Measurements from ENCODE around the gene KIF26B. TPM values are rescaled to one million over a fixed set of nuclear protein-coding genes. Genes with fewer than 3 reads are reported as not detected.

Gene KIF26B
- total and polyA plus RNA-seq, 10 of the 15 experiments (the other 5 are each of a cell fraction or from before 2014, with no cell fraction given): 0.35 to 11.6 (median 2.2) TPM

DNA sequence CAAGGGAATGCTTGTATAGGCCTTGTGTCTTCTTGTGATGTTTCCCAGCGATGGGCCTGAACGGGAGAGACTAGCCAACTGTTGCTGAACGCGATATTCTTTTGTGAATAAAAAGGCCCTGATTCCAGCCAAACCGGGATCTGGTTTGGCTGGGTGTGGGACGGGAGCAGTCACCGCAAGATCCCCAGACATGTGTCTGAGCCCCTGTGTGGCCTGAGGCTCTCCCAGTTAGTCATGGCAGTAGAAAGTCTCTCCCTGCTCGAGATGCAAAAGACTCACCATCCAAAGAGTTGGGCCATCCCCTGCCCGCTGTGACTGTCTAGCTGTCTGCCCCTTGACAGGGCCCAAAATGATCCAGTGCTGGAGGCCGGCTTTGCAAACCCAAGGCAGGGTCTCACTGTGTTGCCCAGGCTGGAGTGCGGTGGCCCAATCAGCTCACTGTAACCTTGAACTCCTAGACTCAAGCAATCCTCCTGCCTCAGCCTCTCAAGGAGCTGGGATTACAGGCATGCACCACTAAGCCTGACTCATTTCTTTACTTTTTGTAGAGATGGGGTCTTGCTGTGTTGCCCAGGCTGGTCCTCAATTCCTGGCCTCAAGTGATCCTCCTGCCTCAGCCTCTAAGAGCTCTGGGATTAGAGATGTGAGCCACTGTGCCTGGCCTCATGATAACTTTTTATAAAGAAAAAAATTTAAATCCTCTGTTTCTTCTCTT lies 56.4 kb downstream of the KIF26B start:
- H3K79me2 ChIP-seq (ENCODE audit: control insufficient read depth, insufficient read depth, low read length): no peaks in the 10 kb centered on the region
- no peaks in the 10 kb centered on the region for H3K36me3 ChIP-seq (ENCODE audit: control insufficient read depth in 2 of 2, insufficient read depth in 2 of 2, low read length in 1 of 2)
- H2AFZ ChIP-seq (ENCODE audit: control insufficient read depth, low read depth, low read length): no peak overlapping the region
- ATAC-seq (no peak), FAIRE-seq (no peak), DNase-seq (ENCODE audit: low read depth, low spot score) (no peak)
- no peak overlapping the region for H3K4me2 ChIP-seq (ENCODE audit: control insufficient read depth, insufficient read depth)
- SMC1A ChIA-PET (ENCODE audit: uncharacterized antibody, unreplicated experiment): no interaction called here
- no TSS peak for BruUV-seq (replicated peaks)
- POLR2A ChIA-PET: no interaction called here
- no peak overlapping the region for H3K9ac ChIP-seq (ENCODE audit: control insufficient read depth, insufficient read depth, low read length)
- CTCF ChIA-PET: no interaction called here
- intact Hi-C loops (cut with micrococcal nuclease; ENCODE audit: unreplicated experiment): no loop called here
- TF ChIP-seq HCFC1 (IDR thresholded peaks at IDR 0.05; ENCODE audit: low read length): no peak
- no peak for TF ChIP-seq RCOR1 (conservative IDR thresholded peaks at IDR 0.05; ENCODE audit: low read depth, low read length)
- TF ChIP-seq, protein P1, sequence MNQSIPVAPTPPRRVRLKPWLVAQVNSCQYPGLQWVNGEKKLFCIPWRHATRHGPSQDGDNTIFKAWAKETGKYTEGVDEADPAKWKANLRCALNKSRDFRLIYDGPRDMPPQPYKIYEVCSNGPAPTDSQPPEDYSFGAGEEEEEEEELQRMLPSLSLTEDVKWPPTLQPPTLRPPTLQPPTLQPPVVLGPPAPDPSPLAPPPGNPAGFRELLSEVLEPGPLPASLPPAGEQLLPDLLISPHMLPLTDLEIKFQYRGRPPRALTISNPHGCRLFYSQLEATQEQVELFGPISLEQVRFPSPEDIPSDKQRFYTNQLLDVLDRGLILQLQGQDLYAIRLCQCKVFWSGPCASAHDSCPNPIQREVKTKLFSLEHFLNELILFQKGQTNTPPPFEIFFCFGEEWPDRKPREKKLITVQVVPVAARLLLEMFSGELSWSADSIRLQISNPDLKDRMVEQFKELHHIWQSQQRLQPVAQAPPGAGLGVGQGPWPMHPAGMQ (IDR thresholded peaks at IDR 0.05; ENCODE audit: borderline replicate concordance): no peak
- no peak for TF ChIP-seq BCL11A (IDR thresholded peaks at IDR 0.05; ENCODE audit: low read depth, low read length)
- no peak for TF ChIP-seq NFIC (IDR thresholded peaks at IDR 0.05; ENCODE audit: low read depth, low read length)
- TF ChIP-seq YY1 (IDR thresholded peaks at IDR 0.05; ENCODE audit: low read depth, low read length): no peak
- no peak for TF ChIP-seq ZSCAN29 (IDR thresholded peaks at IDR 0.05)
- no peak for TF ChIP-seq SREBF1 (IDR thresholded peaks at IDR 0.05; ENCODE audit: low read length)
- TF ChIP-seq SIX5 (IDR thresholded peaks at IDR 0.05; ENCODE audit: low read depth, low read length, severe bottlenecking): no peak
- TF ChIP-seq, protein P2, sequence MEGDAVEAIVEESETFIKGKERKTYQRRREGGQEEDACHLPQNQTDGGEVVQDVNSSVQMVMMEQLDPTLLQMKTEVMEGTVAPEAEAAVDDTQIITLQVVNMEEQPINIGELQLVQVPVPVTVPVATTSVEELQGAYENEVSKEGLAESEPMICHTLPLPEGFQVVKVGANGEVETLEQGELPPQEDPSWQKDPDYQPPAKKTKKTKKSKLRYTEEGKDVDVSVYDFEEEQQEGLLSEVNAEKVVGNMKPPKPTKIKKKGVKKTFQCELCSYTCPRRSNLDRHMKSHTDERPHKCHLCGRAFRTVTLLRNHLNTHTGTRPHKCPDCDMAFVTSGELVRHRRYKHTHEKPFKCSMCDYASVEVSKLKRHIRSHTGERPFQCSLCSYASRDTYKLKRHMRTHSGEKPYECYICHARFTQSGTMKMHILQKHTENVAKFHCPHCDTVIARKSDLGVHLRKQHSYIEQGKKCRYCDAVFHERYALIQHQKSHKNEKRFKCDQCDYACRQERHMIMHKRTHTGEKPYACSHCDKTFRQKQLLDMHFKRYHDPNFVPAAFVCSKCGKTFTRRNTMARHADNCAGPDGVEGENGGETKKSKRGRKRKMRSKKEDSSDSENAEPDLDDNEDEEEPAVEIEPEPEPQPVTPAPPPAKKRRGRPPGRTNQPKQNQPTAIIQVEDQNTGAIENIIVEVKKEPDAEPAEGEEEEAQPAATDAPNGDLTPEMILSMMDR (IDR thresholded peaks at IDR 0.05 in 2 of 3, conservative IDR thresholded peaks at IDR 0.05 in 1 of 3; ENCODE audit: control insufficient read depth in 2 of 3, extremely low read depth in 1 of 3, insufficient read depth in 1 of 3, low read depth in 3 of 3, low read length in 3 of 3): no peak
- TF ChIP-seq, protein P3, sequence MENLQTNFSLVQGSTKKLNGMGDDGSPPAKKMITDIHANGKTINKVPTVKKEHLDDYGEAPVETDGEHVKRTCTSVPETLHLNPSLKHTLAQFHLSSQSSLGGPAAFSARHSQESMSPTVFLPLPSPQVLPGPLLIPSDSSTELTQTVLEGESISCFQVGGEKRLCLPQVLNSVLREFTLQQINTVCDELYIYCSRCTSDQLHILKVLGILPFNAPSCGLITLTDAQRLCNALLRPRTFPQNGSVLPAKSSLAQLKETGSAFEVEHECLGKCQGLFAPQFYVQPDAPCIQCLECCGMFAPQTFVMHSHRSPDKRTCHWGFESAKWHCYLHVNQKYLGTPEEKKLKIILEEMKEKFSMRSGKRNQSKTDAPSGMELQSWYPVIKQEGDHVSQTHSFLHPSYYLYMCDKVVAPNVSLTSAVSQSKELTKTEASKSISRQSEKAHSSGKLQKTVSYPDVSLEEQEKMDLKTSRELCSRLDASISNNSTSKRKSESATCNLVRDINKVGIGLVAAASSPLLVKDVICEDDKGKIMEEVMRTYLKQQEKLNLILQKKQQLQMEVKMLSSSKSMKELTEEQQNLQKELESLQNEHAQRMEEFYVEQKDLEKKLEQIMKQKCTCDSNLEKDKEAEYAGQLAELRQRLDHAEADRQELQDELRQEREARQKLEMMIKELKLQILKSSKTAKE (IDR thresholded peaks at IDR 0.05; ENCODE audit: low read depth, poor library complexity, severe bottlenecking): no peak
- no peak for TF ChIP-seq BMI1 (IDR thresholded peaks at IDR 0.05; ENCODE audit: borderline replicate concordance)
- no peak for TF ChIP-seq KAT2A (conservative IDR thresholded peaks at IDR 0.05; ENCODE audit: control insufficient read depth, low read depth, low read length)
- no peak for TF ChIP-seq ZNF217 (IDR thresholded peaks at IDR 0.05)
- no peak overlapping the region for H3K27ac ChIP-seq (ENCODE audit: control insufficient read depth, insufficient read depth)
- peaks cover 1% of the 10 kb centered on the region; the same call in 1 of the 3 replicates for H3K9me3 ChIP-seq (replicated peaks; ENCODE audit: control insufficient read depth, insufficient read depth, low read length)
- RAD21 ChIA-PET (ENCODE audit: unreplicated experiment): no interaction called here
- 41% methylated on average over 11 of the region's 11 CpGs for WGBS (ENCODE audit: insufficient coverage, insufficient replicate concordance, low lambda C conversion rate, missing lambda C conversion rate)
- H3K4me3 ChIP-seq: no peak overlapping the region
- in situ Hi-C loops (cut with MboI): no loop called here
- H3K4me1 ChIP-seq (ENCODE audit: control insufficient read depth, insufficient read depth, low read length): no peaks in the 10 kb centered on the region
- no peaks in the 10 kb centered on the region; a peak in 1 of 4 replicates for H3K27me3 ChIP-seq (replicated peaks in 1 of 2; ENCODE audit: control insufficient read depth in 2 of 2, insufficient read depth in 2 of 2, low read length in 1 of 2)
- no peaks in the 10 kb centered on the region for H4K20me1 ChIP-seq (ENCODE audit: control insufficient read depth, insufficient read depth)
